EH (cell line): ENCODE data around the gene FARSA.
A peak's percentile ranks its signal among the peaks of the same experiment; 100 is the strongest.
"Not testable (repeated sequence)": the region's sequence is repeated elsewhere in the genome, so short reads cannot be mapped to it uniquely, and the experiment has no call there.

Source experiments
- DNase-seq: peaks from one replicate; pipeline ENCODE4 v3.0.0-alpha.2; 2015; ENCODE audit warnings: low read depth

FARSA gene

DNA sequence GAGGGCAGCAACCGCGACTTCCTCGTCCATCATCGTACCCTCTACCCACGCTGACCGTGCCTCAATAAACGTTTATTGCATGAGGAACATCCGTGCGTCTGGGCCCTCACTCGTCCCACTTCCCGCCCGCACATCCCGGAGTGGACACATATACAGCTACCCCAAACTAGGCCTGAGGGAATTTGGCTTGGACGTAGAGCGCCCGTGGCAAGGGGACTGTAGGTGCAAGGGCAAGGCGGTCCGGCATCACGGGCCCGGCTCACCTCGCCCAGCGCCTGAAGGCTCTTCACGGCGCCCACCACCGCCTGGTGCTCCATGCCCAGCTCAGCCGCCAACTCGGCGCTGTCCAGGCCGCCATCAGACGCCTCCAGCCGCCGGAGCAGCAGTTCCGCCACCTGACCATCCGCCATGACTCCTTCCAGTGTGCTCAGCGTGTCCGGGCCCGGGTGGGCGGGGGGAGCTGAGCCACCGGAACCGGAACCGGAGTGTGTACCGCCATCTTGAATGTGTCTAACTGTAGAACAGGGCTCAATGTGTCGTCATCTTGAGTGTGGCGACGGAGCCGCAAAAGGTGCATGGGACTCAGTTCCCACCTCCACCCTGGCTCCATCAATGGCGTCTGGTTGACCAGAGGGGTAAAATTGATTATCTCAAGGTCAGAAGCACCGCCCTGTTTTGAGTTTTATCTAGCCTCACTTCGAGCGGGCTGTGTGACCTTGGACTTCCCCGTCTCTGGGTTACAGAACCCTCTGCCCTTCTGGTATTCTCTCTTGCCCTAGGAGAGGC, at the start of gene FARSA:
TSS of gene FARSA (minus strand) at position 425 of the 786 bp plus-strand sequence. CDS start at position 410, 15 bp downstream.
- DNase-seq, result peak; percentile 90

GRCh38 chr19:12983091-12983490, 49.6 kb upstream of the FARSA start:
- no peak for DNase-seq

GRCh38 chr19:12982648-12983047, 49.1 kb upstream of the FARSA start:
- DNase-seq, result no peak

- DNase-seq, result no peak
These were observed 46.5 kb upstream of the FARSA start for GRCh38 chr19:12979974-12980373.

DNA sequence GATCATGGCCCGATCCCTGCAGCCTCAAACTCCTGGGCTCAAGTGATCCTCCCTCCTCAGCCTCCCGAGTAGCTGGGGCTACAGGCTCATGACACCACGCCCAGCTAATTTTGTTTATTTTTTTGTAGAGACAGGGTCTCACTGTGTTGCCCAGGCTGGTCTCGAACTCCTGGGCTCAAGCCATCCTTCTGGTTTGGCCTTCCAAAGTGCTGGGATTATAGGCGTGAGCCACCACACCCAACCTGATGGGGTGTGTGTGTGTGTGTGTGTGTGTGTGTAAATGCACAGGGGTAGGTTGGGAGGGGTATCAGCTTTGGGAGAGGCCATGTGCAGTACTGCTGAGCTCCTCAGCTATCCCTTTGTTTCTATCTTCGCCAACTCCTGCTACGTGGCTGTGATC, 42.6 kb upstream of the FARSA start:
- DNase-seq, result not testable (repeated sequence)

DNA sequence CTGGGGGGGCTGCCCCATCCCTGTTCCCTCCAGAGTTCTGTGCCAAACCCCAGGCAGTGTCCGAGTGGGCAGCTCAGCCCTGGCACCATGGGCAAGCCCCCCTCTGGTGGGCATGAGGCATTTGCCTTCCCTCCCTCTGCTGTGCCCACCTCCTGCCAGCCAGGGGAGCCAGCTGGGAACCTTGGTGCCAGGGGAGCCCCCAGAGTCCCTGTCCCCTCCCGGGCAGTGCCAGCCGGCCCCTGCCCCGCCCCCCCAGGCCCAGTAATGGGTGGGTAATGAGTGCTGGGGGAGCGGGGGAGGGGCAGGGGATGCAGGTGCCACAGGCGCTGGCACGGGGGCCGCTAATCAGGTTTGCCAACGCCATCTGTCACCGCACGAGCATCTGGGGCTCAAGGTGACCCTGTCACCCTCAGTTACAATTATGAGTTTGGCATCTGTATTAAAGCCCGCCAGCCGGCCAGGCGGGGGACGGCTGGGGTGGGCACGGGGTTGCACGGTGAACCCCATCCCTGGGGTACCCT, 41.8 kb upstream of the FARSA start:
- DNase-seq, result no peak

DNA sequence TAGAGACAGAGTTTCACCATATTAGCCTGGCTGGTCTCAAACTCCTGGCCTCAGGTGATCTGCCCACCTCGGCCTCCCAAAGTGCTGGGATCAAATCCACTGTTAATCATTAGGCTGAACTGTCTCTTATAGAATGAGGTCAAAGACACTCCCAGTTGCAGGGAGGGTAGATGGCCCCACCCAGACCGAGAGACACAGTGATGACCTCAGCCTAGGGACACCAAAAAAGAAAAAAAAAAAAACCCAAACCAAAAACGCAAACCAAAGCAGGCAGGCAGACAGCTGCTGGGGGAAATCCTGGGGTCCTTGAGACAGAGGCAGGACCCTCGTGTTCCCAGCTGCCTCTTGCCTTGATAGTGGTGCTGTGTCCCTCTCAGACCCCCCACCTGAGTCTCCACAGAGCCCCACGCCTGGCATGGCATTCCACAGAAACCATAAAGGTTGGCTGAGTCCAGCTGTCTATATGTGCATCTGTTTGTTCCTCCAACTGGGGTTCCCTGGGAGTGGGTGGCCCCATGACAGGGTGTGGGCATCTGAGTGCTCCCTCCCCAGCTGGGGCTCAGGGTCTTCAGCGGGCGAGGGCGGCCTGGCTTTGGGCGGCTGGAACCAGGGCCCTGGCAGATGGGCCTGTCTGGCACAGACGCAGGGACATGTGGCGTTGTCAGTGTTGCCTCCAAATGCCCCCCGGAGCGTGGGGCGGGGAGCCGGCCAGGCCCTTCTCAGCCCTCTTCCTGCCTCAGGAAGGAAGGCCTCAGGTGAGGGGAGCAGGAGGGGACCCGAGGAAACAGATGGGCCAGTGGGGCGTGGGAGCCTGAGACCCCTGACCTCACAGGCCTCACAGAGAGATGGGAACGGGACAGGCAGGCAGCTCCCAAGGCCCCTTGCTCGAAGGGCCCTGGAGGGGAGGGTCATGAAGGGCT, 41.0 kb upstream of the FARSA start:
- no peak for DNase-seq

DNA sequence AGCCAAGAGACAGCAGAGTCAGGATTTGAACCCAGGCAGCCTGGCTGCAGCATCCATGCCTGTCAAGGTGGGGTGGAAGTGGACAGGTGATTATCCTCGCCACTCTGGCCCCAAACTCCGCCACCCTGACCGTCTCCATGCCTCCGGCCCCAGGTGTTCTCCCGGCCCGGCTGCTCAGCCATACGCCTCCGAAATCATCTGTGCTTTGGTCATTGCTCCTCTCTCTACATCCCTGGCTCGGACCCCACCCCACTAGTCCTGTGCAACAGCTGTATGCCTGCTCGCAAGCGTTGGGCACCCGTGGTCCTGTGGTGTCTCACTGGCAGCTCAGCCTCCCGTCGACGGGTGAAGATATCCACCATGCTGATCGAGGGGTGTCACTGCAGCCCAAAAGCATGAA, 39.7 kb upstream of the FARSA start:
- DNase-seq, result no peak

GRCh38 chr19:12970070-12970820, 36.7 kb upstream of the FARSA start:
- DNase-seq, result no peak

DNA sequence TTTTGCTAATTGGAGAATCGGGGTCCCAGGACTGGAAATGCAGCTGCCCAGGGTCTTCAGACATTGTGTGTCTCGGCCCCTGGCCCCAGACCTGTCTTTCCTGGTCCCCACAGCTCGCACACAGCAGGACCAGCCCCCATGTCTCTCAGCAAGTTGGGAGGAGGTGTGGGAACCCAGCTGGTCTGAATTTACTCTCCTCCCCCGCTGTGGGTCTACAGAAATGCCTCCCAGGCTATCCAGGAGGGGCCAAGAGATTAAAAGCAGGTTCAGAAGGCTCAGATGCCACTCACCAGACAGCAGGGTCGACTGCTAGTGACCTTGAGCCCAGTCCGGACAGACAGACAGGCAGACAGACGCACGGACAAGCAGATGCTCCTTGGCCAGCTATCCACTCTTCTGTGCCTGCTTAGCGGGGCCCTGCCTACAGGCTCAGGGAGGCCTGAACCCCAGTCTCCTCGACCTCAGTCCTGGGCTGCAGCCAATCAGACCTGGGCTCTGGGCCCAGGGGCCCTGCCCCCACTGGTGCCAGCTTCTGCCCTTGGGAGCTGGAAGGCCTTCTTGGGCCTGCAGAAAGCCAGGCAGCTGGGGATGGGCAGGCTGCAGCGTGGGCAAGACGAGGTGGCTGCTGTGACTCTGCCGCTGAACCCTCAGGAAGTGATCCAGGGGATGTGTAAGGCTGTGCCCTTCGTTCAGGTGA, 35.9 kb upstream of the FARSA start, which contains the start of gene DAND5:
TSS of gene DAND5 (plus strand) at position 285 of the 697 bp plus-strand sequence. CDS start at position 370, 85 bp downstream.
- DNase-seq, result peak; percentile 21

DNA sequence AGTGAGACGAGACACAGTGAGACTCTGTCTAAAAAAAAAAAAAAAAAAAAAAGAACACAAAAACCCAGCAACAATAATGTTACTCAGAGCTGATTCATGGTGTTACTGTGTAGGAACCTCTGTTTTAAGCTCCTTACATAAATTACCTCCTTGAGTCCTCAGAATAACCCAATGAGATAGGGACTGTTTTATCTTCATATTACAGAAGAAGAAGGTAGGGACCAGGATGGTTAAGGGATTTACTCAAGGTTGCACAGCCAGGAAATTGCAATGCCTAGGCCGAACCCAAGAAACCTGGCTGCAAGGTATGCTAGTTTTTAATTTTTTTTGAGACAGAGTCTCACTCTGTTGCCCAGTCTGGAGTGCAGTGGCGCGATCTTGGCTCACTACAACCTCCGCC, 34.4 kb upstream of the FARSA start:
- no peak for DNase-seq

DNA sequence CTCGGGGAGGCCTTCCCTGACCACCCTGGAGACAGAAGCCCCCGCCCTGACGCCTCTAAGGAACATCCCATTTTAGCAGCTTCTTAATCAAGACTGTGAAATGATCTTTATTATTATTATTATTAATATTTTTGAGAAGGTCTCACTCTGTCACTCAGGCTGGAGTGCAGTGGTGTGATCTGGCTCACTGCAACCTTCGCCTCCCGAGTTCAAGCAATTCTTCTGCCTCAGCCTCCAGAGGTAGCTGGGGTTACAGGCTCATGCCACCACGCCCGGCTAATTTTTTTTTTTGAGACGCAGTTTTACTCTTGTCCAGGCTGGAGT, 32.3 kb upstream of the FARSA start:
- DNase-seq, result no peak

GRCh38 chr19:12965017-12965811, 31.7 kb upstream of the FARSA start:
- DNase-seq, result peak; percentile 74

- DNase-seq, result no peak
These were observed 26.0 kb upstream of the FARSA start for GRCh38 chr19:12959481-12959880.

DNA sequence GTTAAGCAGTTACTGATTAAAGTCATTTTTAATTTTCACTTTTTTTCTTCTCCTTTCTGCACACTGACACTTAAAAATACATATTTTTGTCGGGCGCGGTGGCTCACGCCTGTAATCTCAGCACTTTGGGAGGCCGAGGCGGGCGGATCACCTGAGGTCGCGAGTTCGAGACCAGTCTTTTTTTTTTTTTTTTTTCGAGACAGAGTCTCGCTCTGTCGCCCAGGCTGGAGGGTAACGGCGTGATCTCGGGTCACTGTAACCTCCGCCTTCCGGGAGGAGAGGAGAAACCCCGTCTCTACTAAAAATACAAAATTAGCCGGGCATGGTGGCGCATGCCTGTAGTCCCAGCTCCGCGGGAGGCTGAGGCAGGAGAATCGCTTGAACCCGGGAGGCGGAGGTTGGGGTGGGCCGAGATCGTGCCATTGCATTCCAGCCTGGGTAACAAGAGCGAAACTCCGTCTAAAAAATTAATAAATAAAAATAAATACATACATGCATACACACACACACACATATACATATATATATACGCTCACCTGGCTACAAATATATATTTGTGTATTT, 24.0 kb upstream of the FARSA start:
- DNase-seq, result not testable (repeated sequence)

DNA sequence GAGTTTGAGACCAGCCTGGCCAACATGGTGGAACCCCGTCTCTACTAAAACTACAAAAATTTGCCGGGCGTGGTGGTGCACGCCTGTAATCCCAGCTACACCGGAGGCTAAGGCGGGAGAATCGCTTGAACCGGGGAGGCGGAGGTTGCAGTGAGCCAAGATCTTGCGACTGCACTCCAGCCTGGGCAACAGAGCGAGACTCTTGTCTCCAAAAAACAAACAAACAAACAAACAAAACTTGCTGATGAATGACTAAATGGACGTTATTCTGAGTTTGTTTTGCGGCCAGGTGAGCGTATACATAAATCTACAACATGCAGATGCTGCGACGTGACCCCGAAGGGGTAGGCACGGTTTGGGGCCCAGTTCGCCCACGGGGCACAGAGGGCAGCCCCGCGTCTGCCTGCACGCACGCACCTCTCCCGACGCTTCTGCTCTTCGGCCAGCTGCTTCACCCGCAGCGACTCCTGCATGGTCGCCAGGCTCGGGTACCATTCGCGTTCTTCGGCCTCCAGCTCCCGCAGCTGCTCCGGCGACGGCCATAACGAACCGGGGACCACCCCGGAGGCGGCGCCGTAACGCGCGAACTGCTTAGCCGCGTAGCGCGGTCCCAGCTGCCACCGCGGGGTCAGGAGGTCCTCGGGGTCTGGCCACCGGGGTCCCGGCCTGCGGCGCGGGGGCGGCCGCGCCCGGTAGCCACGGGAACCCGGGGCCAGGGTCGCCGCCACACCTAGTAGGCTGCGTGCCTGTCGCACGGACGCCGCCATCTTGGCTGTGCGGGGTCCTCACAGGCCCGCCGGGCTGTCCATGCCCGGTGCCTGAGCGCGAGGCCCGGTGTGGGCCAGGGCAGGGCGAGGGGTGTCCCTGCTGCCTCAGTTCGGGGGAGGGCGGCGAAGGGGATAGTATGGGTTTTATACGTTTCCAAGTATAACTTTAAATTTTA, 23.2 kb upstream of the FARSA start, which contains the start of gene GADD45GIP1:
TSS of gene GADD45GIP1 (minus strand) at position 778 of the 943 bp plus-strand sequence. CDS start at position 767, 11 bp downstream.
- peak; percentile 80 for DNase-seq

DNA sequence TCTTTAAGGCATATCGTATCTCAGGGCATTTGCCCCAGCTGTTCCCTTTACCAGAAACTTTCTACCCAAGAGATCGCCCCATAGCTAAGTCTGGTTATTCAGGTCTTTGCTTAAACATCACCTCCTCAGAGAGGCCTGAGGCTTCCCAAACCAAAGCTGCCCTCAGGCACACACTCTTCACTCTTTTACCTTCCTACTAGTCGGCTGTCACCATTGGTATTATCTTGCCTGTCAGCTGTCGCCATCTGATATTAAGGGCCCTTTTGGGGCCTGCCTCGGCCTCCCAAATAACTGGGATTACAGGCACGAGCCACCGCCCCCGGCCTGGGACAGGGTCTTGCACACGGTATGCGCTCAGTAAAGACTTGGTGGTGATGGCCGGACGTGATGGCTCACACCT, 22.5 kb upstream of the FARSA start:
- DNase-seq, result no peak

- DNase-seq, result not testable (repeated sequence)
These were observed 22.1 kb upstream of the FARSA start for GRCh38 chr19:12955575-12955974.

- no peak for DNase-seq
These were observed 21.1 kb upstream of the FARSA start for GRCh38 chr19:12954612-12954962.
